Gastroesophageal sphincter (tissue), 3 donors: ENCODE results near the gene ZNF579.

ENCODE experiments used
- POLR2A ChIP-seq, 2 donors: fragments of 450-650 bp; IDR thresholded peaks; one replicate each; pipeline ENCODE4 v1.6.1; 2017; ENCODE audit warnings: antibody characterized with exemption in 2 of 2, mild to moderate bottlenecking in 2 of 2, moderate library complexity in 1 of 2
- POLR2AphosphoS5 ChIP-seq: sonication (generic); formaldehyde crosslinking; IDR thresholded peaks from one replicate; pipeline ENCODE4 v1.6.1; 2017; ENCODE audit warnings: antibody characterized with exemption
- TF ChIP-seq, protein P1 (sequence below), 4 experiments: fragments of 200-600 bp in 2 of 4; fragments of 450-650 bp in 2 of 4; sonication (generic) in 1 of 4; IDR thresholded peaks; one replicate each; pipeline ENCODE4 v1.5.1; 2017 to 2019; ENCODE audit warnings: antibody characterized with exemption in 4 of 4, mild to moderate bottlenecking in 2 of 4, moderate library complexity in 2 of 4

GRCh38 chr19:55606817-55607216, 26.2 kb upstream of the ZNF579 start:
- TF ChIP-seq, protein P1, sequence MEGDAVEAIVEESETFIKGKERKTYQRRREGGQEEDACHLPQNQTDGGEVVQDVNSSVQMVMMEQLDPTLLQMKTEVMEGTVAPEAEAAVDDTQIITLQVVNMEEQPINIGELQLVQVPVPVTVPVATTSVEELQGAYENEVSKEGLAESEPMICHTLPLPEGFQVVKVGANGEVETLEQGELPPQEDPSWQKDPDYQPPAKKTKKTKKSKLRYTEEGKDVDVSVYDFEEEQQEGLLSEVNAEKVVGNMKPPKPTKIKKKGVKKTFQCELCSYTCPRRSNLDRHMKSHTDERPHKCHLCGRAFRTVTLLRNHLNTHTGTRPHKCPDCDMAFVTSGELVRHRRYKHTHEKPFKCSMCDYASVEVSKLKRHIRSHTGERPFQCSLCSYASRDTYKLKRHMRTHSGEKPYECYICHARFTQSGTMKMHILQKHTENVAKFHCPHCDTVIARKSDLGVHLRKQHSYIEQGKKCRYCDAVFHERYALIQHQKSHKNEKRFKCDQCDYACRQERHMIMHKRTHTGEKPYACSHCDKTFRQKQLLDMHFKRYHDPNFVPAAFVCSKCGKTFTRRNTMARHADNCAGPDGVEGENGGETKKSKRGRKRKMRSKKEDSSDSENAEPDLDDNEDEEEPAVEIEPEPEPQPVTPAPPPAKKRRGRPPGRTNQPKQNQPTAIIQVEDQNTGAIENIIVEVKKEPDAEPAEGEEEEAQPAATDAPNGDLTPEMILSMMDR (IDR thresholded peaks at IDR 0.05) = no peak
- no peak for TF ChIP-seq POLR2AphosphoS5
- no peak for TF ChIP-seq POLR2A (IDR thresholded peaks at IDR 0.05)
